ENCODE measurements around the gene GTF3C2.
"Not testable (repeated sequence)": the region's sequence is repeated elsewhere in the genome, so short reads cannot be mapped to it uniquely, and the experiment has no call there.

Gene GTF3C2

GRCh38 chr2:27370816-27371620 is 14.5 kb upstream of the GTF3C2 start:
- peak; percentile 56 for DNase-seq

GRCh38 chr2:27370026-27370815 is 13.7 kb upstream of the GTF3C2 start, which contains the start of the genes EIF2B4 and SNX17:
Gene EIF2B4, minus strand, starts transcription at chr2:27370338. Its CDS starts 24 bp downstream, at chr2:27370314.
Gene SNX17, plus strand, starts transcription at chr2:27370616. Its CDS starts 128 bp downstream, at chr2:27370744.
- DNase-seq = peak; percentile 100

GRCh38 chr2:27369471-27370025 is 13.0 kb upstream of the GTF3C2 start:
- no peak for DNase-seq

- peak; percentile 49 for DNase-seq
Measured at GRCh38 chr2:27363933-27364332, 7.4 kb upstream of the GTF3C2 start.

GRCh38 chr2:27362678-27363420 is 6.3 kb upstream of the GTF3C2 start:
- no peak for DNase-seq

- peak; percentile 71 for DNase-seq
Measured at GRCh38 chr2:27356056-27356381, 545 bp downstream of the GTF3C2 start.

- DNase-seq = no peak
Measured at GRCh38 chr2:27354597-27354927, 2.0 kb downstream of the GTF3C2 start.

GRCh38 chr2:27353762-27354596 is 2.6 kb downstream of the GTF3C2 start:
- no peak for DNase-seq

GRCh38 chr2:27353386-27353761 is 3.2 kb downstream of the GTF3C2 start:
- not testable (repeated sequence) for DNase-seq

GRCh38 chr2:27351802-27352598 is 4.6 kb downstream of the GTF3C2 start:
- DNase-seq = peak; percentile 55

- DNase-seq = no peak
Measured at GRCh38 chr2:27350106-27350693, 6.4 kb downstream of the GTF3C2 start.

GRCh38 chr2:27347641-27348040 is 8.9 kb downstream of the GTF3C2 start:
- no peak for DNase-seq

- no peak for DNase-seq
Measured at GRCh38 chr2:27336173-27336572, 20.4 kb downstream of the GTF3C2 start.

- DNase-seq = no peak
Measured at GRCh38 chr2:27335311-27335710, 21.3 kb downstream of the GTF3C2 start.

GRCh38 chr2:27324720-27325119 is 31.8 kb downstream of the GTF3C2 start:
- no peak for DNase-seq

- DNase-seq = no peak
Measured at GRCh38 chr2:27323596-27324285, 32.8 kb downstream of the GTF3C2 start.

- peak; percentile 94 for DNase-seq
Measured at GRCh38 chr2:27322766-27323595, 33.6 kb downstream of the GTF3C2 start, which contains the start of gene MPV17. Gene MPV17, minus strand, starts transcription at chr2:27323097. Its CDS starts 580 bp downstream, at chr2:27322517.

- peak; percentile 23 for DNase-seq
Measured at GRCh38 chr2:27322301-27322765, 34.2 kb downstream of the GTF3C2 start.

- no peak for DNase-seq
Measured at GRCh38 chr2:27320958-27321543, 35.5 kb downstream of the GTF3C2 start.

Measured in activated CD4-positive, alpha-beta T cell treated with anti-CD3 and anti-CD28 coated beads, Interleukin-10, Interleukin-2, amounts not matched to agents 100 ng/mL and 50 ng/mL, durations not matched to agents 16 hours and 8 hours (primary cell).